ENCODE measurements around the gene ERF.

DNA sequence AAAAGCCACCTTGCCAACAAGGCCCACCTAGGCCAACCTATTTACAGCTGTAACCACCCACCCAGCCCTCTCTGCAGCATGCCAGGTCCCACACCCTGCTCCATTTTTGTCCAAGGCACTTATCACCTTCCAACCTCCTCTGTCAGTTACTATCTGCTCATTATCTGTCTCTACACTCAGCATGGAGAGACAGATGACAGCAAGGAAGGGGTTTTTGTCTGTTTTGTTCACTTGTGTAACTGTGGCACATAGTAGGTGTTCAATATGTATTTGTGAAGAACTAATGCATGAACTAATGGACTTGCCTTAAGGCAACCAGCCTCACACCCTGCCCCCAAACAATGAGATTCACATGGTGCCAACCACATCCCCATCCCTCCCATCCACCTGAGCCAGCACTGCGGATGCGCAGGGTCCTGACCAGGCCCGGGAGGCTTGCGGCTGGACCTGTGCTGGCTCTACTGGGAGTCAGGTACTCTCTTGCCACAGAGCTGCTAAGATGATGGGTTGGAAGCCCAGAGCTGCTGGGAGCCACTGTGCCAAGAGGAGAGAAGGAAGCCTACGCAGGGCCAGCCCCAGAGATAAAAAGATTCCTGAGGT, 54.7 kb downstream of the ERF start:
- TF ChIP-seq CTCF (IDR thresholded peaks at IDR 0.05) (no peak), EZH2 (IDR thresholded peaks at IDR 0.05) (no peak), EZH2phosphoT487 (IDR thresholded peaks at IDR 0.05) (no peak)
